Measurements from ENCODE around the gene FCER2. TPM values are rescaled to one million over a fixed set of nuclear protein-coding genes. Genes with fewer than 3 reads are reported as not detected.

The FCER2 gene
- total RNA-seq, 1 experiment from 2014 or later: not detected

GRCh38 chr19:7681340-7682174 is 20.4 kb downstream of the FCER2 start:
- no CpG with 5 or more reads among the region's 43 CpGs for WGBS (ENCODE audit: extremely low coverage, insufficient read length, low lambda C conversion rate)
- Histone ChIP-seq H3K18ac (ENCODE audit: insufficient read length, low read depth, low read length) (peak overlapping the region; percentile 69), H3K4ac (ENCODE audit: low read depth, low read length) (no peak overlapping the region), H2BK12ac (ENCODE audit: insufficient read length, low read depth, low read length) (no peak overlapping the region), H3K4me2 (ENCODE audit: insufficient read depth, insufficient read length, low read length) (peak overlapping the region; percentile 60), H3K23me2 (ENCODE audit: insufficient read length, low read depth, low read length, poor library complexity, severe bottlenecking) (peaks cover 7% of the 10 kb centered on the region), H2AFZ (ENCODE audit: low read length) (no peak overlapping the region), H2BK5ac (ENCODE audit: insufficient read length, low read length) (no peak overlapping the region), H4K8ac (replicated peaks; ENCODE audit: insufficient read length, low read depth, low read length) (no peak overlapping the region), H2BK15ac (ENCODE audit: low read depth, low read length) (no peak overlapping the region), H2BK120ac (ENCODE audit: low read depth, low read length, poor library complexity, severe bottlenecking) (no peak overlapping the region), H2BK20ac (ENCODE audit: low read depth, low read length, poor library complexity, severe bottlenecking) (no peak overlapping the region), H3K27me3 (ENCODE audit: insufficient read depth, low read length) (no peaks in the 10 kb centered on the region), H3K9me3 (ENCODE audit: control insufficient read depth, low read depth, low read length) (no peaks in the 10 kb centered on the region), H3K4me1 (ENCODE audit: insufficient read depth, low read length) (no peaks in the 10 kb centered on the region), H3K27ac (ENCODE audit: insufficient read length, low read depth, low read length) (no peak overlapping the region), H4K91ac (ENCODE audit: insufficient read length, low read depth, low read length) (no peak overlapping the region), H2AK5ac (ENCODE audit: insufficient read length, low read length) (no peak overlapping the region), H3K56ac (ENCODE audit: insufficient read length, low read depth, low read length) (no peak overlapping the region), H3K9ac (ENCODE audit: extremely low read depth, insufficient read length, low read length) (no peak overlapping the region), H3K79me2 (ENCODE audit: insufficient read depth, low read length) (no peaks in the 10 kb centered on the region), H3K14ac (ENCODE audit: insufficient read depth, low read length) (no peak overlapping the region), H3T11ph (ENCODE audit: low read length) (no peak overlapping the region), H3K79me1 (ENCODE audit: insufficient read depth, low read depth, low read length, poor library complexity, severe bottlenecking) (no peaks in the 10 kb centered on the region), H3K23ac (ENCODE audit: insufficient read length, low read depth, low read length) (no peak overlapping the region), H4K5ac (ENCODE audit: insufficient read length, low read depth, low read length) (no peak overlapping the region), H4K20me1 (ENCODE audit: control insufficient read depth, insufficient read depth, insufficient read length) (no peaks in the 10 kb centered on the region)
- peaks cover 21 to 33% of the 10 kb centered on the region in 2 experiments for H3K4me1 Mint-ChIP-seq
- peaks cover 6 to 23% (median 16%) of the 10 kb centered on the region in 3 experiments for H3K36me3 Mint-ChIP-seq (ENCODE audit: insufficient read depth in 1 of 3, low read depth in 3 of 3)
- peak; percentile 88 for DNase-seq
- peak; percentile 65 for TF ChIP-seq CTCF (conservative IDR thresholded peaks at IDR 0.05)
- no peaks in the 10 kb centered on the region; a peak in 1 of 5 replicates for H3K9me3 Mint-ChIP-seq
- peaks cover 38% of the 10 kb centered on the region for H3K27me3 Mint-ChIP-seq (ENCODE audit: low read depth)
- H3K27ac Mint-ChIP-seq: peak overlapping the region; percentile 23 to 52 (median 28); a peak in 2 of 7 replicates
- peak overlapping the region; percentile 86 to 89 for H3K4me3 Mint-ChIP-seq
